Neural cell (in vitro differentiated cells): ENCODE measurements around the gene BFSP2. TPM values are rescaled to one million over a fixed set of nuclear protein-coding genes. Genes with fewer than 3 reads are reported as not detected.

Source experiments
- H2AFZ ChIP-seq: fragments of 200-600, 300-800 bp; sonication (generic), shearing (Covaris generic); 2 replicates; pipeline ENCODE4 v1.6.0; 2014; ENCODE audit warnings: low read depth, mild to moderate bottlenecking, antibody characterized with exemption, low read length, moderate library complexity
- H3F3A ChIP-seq: fragments of 200-600 bp; shearing (Covaris generic); 2 replicates; pipeline ENCODE4 v1.6.1; 2016; ENCODE audit warnings: mild to moderate bottlenecking, moderate library complexity, mixed read lengths, antibody characterized with exemption, low read length; ENCODE audit not compliant: insufficient read depth, poor library complexity, severe bottlenecking
- H3K27ac ChIP-seq: fragments of 200-600, 300-800 bp; sonication (generic), shearing (Covaris generic); 2 replicates; pipeline ENCODE4 v1.5.1; 2014; ENCODE audit warnings: mild to moderate bottlenecking, low read length, moderate library complexity
- H3K27me3 ChIP-seq: fragments of 300-800, 200-600 bp; sonication (generic), shearing (Covaris generic); 2 replicates; pipeline ENCODE4 v1.6.0; 2014; ENCODE audit warnings: mild to moderate bottlenecking, low read depth, low read length, moderate library complexity; ENCODE audit not compliant: insufficient read depth
- H3K36me3 ChIP-seq: fragments of 300-800, 200-600 bp; sonication (generic), shearing (Covaris generic); 2 replicates; pipeline ENCODE4 v1.5.1; 2014; ENCODE audit warnings: mild to moderate bottlenecking, antibody characterized with exemption, low read length, moderate library complexity; ENCODE audit not compliant: insufficient read depth
- H3K4me2 ChIP-seq: fragments of 300-800, 200-600 bp; sonication (generic), shearing (Covaris generic); 2 replicates; pipeline ENCODE4 v1.6.0; 2014; ENCODE audit warnings: mild to moderate bottlenecking, low read length
- H3K4me3 ChIP-seq: fragments of 300-800, 200-600 bp; sonication (generic), shearing (Covaris generic); 2 replicates; pipeline ENCODE4 v1.5.1; 2014; ENCODE audit warnings: mild to moderate bottlenecking, low read length, moderate library complexity
- H3K79me2 ChIP-seq: fragments of 200-600 bp; shearing (Covaris generic); replicated peaks from 2 replicates; pipeline ENCODE4 v1.6.0; 2014; ENCODE audit warnings: mild to moderate bottlenecking, low read length, moderate library complexity; ENCODE audit not compliant: insufficient read depth
- H3K9ac ChIP-seq: fragments of 300-800, 200-600 bp; sonication (generic), shearing (Covaris generic); 2 replicates; pipeline ENCODE4 v1.6.1; 2016; ENCODE audit warnings: mild to moderate bottlenecking, low read length, mixed read lengths
- H3K9me2 ChIP-seq: fragments of 200-600 bp; shearing (Covaris generic); 2 replicates; pipeline ENCODE4 v1.6.1; 2016; ENCODE audit warnings: mild to moderate bottlenecking, low read length, mixed read lengths; ENCODE audit not compliant: insufficient read depth
- H3K9me3 ChIP-seq: fragments of 200-600, 300-800 bp; sonication (generic), shearing (Covaris generic); 2 replicates; pipeline ENCODE4 v1.6.1; 2016; ENCODE audit warnings: mild to moderate bottlenecking, mixed run types, low read length, moderate library complexity, mixed read lengths
- H4K20me1 ChIP-seq: fragments of 200-600 bp; shearing (Covaris generic); 2 replicates; pipeline ENCODE4 v1.6.1; 2016; ENCODE audit warnings: mild to moderate bottlenecking, mixed run types; ENCODE audit not compliant: insufficient read depth
- EP300 ChIP-seq: fragments of 450-650 bp; conservative IDR thresholded peaks from 2 replicates; pipeline ENCODE4 v1.6.1; 2014; ENCODE audit warnings: antibody characterized with exemption, mild to moderate bottlenecking, moderate library complexity; ENCODE audit not compliant: poor library complexity, severe bottlenecking
- EZH2 ChIP-seq: fragments of 200-600, 300-800 bp; shearing (Covaris generic), sonication (generic); IDR thresholded peaks from 2 replicates; pipeline ENCODE4 v1.6.1; 2014; ENCODE audit warnings: antibody characterized with exemption, low read length, borderline replicate concordance, mild to moderate bottlenecking; ENCODE audit not compliant: insufficient read depth, poor library complexity, severe bottlenecking
- MXI1 ChIP-seq: fragments of 450-650 bp; conservative IDR thresholded peaks from 2 replicates; pipeline ENCODE4 v1.6.1; 2014; ENCODE audit warnings: antibody characterized with exemption, mild to moderate bottlenecking; ENCODE audit not compliant: poor library complexity, severe bottlenecking
- POLR2AphosphoS5 ChIP-seq: IDR thresholded peaks from 2 replicates; pipeline ENCODE4 v1.6.1; 2012
- RAD21 ChIP-seq: fragments of 450-650 bp; conservative IDR thresholded peaks from 2 replicates; pipeline ENCODE4 v1.6.1; 2014; ENCODE audit warnings: antibody characterized with exemption, mild to moderate bottlenecking, moderate library complexity
- SMC3 ChIP-seq: fragments of 450-650 bp; conservative IDR thresholded peaks from 2 replicates; pipeline ENCODE4 v1.6.1; 2014; ENCODE audit warnings: antibody characterized with exemption, mild to moderate bottlenecking, moderate library complexity; ENCODE audit not compliant: poor library complexity
- TAF1 ChIP-seq: IDR thresholded peaks from 2 replicates; pipeline ENCODE4 v1.6.1; 2012; ENCODE audit warnings: low read depth
- polyA plus RNA-seq: library from polyadenylated mRNA; depleted of rRNA; stranded (reverse); fragments of >200 nt; gene quantifications from 2 replicates; pipeline ENCODE4 v1.2.3, GENCODE V29; 2014
- TF ChIP-seq, protein P1 (sequence below): fragments of 450-650 bp; IDR thresholded peaks from 2 replicates; pipeline ENCODE4 v1.5.1; 2014; ENCODE audit warnings: antibody characterized with exemption, mild to moderate bottlenecking, moderate library complexity; ENCODE audit not compliant: poor library complexity, severe bottlenecking
- TF ChIP-seq, protein P2 (sequence below): IDR thresholded peaks from 2 replicates; pipeline ENCODE4 v1.6.1; 2012; ENCODE audit warnings: borderline replicate concordance

Gene BFSP2
- polyA plus RNA-seq, 1 donor from 2014 or later: not detected

DNA sequence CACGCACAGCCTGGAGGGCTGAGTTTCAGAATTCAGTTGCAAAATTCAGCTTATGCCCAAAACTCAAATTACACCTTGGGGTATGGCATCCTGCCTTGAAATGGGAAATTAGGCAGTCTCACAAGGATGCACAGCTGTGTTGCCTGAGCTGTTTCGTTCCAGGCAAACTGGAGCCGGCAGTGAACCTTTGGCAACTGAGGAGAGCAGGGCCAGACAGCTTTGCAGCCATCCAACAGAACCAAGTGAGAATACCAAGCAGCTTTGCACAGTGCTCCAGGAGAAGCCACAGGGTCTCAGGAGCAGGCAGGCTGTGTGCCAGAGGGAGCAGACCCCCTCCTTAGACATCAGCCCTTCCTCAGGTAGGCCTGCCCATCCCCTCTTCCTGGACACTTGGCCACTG is 32.5 kb upstream of the BFSP2 start:
- H3K27ac ChIP-seq: no peak overlapping the region

DNA sequence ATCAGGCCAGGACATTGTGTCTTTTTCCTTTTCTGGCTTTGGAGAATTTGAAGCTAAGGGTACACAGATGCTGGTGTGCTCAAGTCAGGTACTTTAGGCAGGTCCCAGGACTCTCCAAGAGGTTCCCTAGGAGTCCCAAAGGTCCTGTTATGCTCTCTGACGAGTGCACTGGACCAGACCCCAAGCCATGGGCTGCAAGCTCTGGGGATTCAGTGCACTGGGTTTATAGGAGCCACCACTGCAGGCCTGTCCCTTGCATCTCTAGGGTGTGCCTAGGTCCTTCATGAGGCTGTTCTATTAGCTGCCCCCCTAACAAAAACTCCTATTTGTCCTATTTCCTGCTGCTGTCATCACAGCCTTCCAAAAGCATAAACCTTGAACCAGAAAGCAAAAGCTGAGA is 31.9 kb upstream of the BFSP2 start:
- Histone ChIP-seq H3K4me2 (no peak overlapping the region), H3K27ac (no peak overlapping the region), H3K4me3 (no peak overlapping the region), H3K36me3 (no peaks in the 10 kb centered on the region), H3K9me3 (no peaks in the 10 kb centered on the region), H3K27me3 (no peaks in the 10 kb centered on the region), H3K9ac (no peak overlapping the region), H3K9me2 (no peaks in the 10 kb centered on the region), H3K79me2 (no peaks in the 10 kb centered on the region), H4K20me1 (no peaks in the 10 kb centered on the region), H2AFZ (no peak overlapping the region), H3F3A (no peaks in the 10 kb centered on the region)
- no peak for TF ChIP-seq RAD21
- no peak for TF ChIP-seq EP300
- TF ChIP-seq TAF1: no peak
- no peak for TF ChIP-seq POLR2AphosphoS5
- no peak for TF ChIP-seq MXI1
- TF ChIP-seq EZH2: no peak

More for the DNA sequence above, 32.5 kb upstream of the BFSP2 start:
- H3K79me2 ChIP-seq: no peaks in the 10 kb centered on the region
- H2AFZ ChIP-seq: no peak overlapping the region
- H3K9me3 ChIP-seq: no peaks in the 10 kb centered on the region
- TF ChIP-seq POLR2AphosphoS5: no peak
- TF ChIP-seq, protein P1, sequence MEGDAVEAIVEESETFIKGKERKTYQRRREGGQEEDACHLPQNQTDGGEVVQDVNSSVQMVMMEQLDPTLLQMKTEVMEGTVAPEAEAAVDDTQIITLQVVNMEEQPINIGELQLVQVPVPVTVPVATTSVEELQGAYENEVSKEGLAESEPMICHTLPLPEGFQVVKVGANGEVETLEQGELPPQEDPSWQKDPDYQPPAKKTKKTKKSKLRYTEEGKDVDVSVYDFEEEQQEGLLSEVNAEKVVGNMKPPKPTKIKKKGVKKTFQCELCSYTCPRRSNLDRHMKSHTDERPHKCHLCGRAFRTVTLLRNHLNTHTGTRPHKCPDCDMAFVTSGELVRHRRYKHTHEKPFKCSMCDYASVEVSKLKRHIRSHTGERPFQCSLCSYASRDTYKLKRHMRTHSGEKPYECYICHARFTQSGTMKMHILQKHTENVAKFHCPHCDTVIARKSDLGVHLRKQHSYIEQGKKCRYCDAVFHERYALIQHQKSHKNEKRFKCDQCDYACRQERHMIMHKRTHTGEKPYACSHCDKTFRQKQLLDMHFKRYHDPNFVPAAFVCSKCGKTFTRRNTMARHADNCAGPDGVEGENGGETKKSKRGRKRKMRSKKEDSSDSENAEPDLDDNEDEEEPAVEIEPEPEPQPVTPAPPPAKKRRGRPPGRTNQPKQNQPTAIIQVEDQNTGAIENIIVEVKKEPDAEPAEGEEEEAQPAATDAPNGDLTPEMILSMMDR: no peak
- TF ChIP-seq, protein P2, sequence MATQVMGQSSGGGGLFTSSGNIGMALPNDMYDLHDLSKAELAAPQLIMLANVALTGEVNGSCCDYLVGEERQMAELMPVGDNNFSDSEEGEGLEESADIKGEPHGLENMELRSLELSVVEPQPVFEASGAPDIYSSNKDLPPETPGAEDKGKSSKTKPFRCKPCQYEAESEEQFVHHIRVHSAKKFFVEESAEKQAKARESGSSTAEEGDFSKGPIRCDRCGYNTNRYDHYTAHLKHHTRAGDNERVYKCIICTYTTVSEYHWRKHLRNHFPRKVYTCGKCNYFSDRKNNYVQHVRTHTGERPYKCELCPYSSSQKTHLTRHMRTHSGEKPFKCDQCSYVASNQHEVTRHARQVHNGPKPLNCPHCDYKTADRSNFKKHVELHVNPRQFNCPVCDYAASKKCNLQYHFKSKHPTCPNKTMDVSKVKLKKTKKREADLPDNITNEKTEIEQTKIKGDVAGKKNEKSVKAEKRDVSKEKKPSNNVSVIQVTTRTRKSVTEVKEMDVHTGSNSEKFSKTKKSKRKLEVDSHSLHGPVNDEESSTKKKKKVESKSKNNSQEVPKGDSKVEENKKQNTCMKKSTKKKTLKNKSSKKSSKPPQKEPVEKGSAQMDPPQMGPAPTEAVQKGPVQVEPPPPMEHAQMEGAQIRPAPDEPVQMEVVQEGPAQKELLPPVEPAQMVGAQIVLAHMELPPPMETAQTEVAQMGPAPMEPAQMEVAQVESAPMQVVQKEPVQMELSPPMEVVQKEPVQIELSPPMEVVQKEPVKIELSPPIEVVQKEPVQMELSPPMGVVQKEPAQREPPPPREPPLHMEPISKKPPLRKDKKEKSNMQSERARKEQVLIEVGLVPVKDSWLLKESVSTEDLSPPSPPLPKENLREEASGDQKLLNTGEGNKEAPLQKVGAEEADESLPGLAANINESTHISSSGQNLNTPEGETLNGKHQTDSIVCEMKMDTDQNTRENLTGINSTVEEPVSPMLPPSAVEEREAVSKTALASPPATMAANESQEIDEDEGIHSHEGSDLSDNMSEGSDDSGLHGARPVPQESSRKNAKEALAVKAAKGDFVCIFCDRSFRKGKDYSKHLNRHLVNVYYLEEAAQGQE: no peak
- TF ChIP-seq MXI1: no peak
- TF ChIP-seq EP300: no peak
- no peak for TF ChIP-seq RAD21
- TF ChIP-seq SMC3: no peak
- TF ChIP-seq TAF1: no peak
- H3F3A ChIP-seq: no peaks in the 10 kb centered on the region
- H4K20me1 ChIP-seq: no peaks in the 10 kb centered on the region
- no peak overlapping the region for H3K9ac ChIP-seq
- H3K4me2 ChIP-seq: no peak overlapping the region
- H3K9me2 ChIP-seq: no peaks in the 10 kb centered on the region
- H3K36me3 ChIP-seq: no peaks in the 10 kb centered on the region
- no peak overlapping the region for H3K4me3 ChIP-seq
- no peaks in the 10 kb centered on the region for H3K27me3 ChIP-seq
